HEK293 (cell line): ENCODE data around the gene RAB6A.
A peak's percentile ranks its signal among the peaks of the same experiment; 100 is the strongest.

Source experiments
- ZBTB7A ChIP-seq: fragments of 450-650 bp; formaldehyde crosslinking; IDR thresholded peaks from 2 replicates; pipeline ENCODE4 v1.5.1; 2016; ENCODE audit warnings: low read depth, missing biosample characterization, missing genetic modification characterization
- ZBTB8A ChIP-seq: fragments of 450-650 bp; formaldehyde crosslinking; IDR thresholded peaks from 2 replicates; pipeline ENCODE4 v1.5.1; 2016; ENCODE audit warnings: missing biosample characterization, missing genetic modification characterization
- ZEB2 ChIP-seq: fragments of 450-650 bp; formaldehyde crosslinking; IDR thresholded peaks from 2 replicates; pipeline ENCODE4 v1.5.1; 2016; ENCODE audit warnings: missing biosample characterization, missing genetic modification characterization
- ZNF169 ChIP-seq: fragments of 450-650 bp; formaldehyde crosslinking; IDR thresholded peaks from 2 replicates; pipeline ENCODE4 v1.5.1; 2016; ENCODE audit warnings: missing biosample characterization, missing genetic modification characterization
- ZNF292 ChIP-seq: fragments of 450-650 bp; formaldehyde crosslinking; IDR thresholded peaks from 2 replicates; pipeline ENCODE4 v1.5.1; 2016; ENCODE audit warnings: low read depth, missing biosample characterization, missing genetic modification characterization, borderline replicate concordance
- ZNF324 ChIP-seq: fragments of 450-650 bp; formaldehyde crosslinking; IDR thresholded peaks from 2 replicates; pipeline ENCODE4 v1.5.1; 2016; ENCODE audit warnings: missing biosample characterization, missing genetic modification characterization
- ZNF660 ChIP-seq: fragments of 450-650 bp; IDR thresholded peaks from 2 replicates; pipeline ENCODE4 v1.5.1; 2018; ENCODE audit warnings: missing biosample characterization, mild to moderate bottlenecking, missing genetic modification characterization
- TF ChIP-seq, protein P1 (sequence below): fragments of 450-650 bp; formaldehyde crosslinking; IDR thresholded peaks from 2 replicates; pipeline ENCODE4 v1.5.1; 2016; ENCODE audit warnings: missing biosample characterization, missing genetic modification characterization
- TF ChIP-seq, protein P2 (sequence below): fragments of 450-650 bp; formaldehyde crosslinking; conservative IDR thresholded peaks from 2 replicates; pipeline ENCODE4 v1.5.1; 2016; ENCODE audit warnings: low read depth, missing biosample characterization, missing genetic modification characterization
- TF ChIP-seq, protein P3 (sequence below): fragments of 450-650 bp; formaldehyde crosslinking; IDR thresholded peaks from 2 replicates; pipeline ENCODE4 v1.5.1; 2016; ENCODE audit warnings: missing biosample characterization, missing genetic modification characterization
- TF ChIP-seq, protein P4 (sequence below): fragments of 450-650 bp; formaldehyde crosslinking; IDR thresholded peaks from 2 replicates; pipeline ENCODE4 v1.5.1; 2016; ENCODE audit warnings: missing biosample characterization, missing genetic modification characterization

DNA sequence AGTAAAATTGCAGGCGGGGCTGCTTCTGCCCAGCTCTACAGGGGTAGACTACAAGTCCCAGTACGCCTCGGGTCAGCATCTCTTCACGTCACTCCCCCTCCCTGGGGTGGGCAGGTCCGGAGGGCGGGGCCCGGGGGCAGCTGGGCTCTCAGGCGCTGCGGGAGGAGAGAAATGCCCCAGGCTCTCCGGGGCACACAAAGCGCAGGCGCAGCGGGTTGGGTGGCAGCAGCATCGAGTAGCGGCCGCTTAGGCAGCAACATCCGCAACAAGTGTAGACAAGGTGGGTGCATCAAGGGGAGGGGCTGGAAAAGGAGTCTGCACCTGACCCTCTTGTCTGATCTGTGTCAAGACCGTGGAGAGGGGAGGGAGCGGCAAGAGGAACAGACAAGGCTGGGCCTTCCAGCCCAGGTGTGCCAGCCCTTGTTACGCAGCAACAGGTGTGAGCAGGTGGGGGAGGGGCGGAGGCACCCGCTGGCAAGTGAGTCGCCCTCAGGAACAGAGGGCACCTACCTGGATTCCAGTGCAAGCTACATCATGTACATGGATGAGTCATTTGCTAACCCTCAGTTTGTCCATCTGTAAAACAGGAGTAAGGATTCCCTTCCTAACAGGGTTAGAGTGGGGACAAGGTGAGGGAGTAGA, 113.3 kb downstream of the RAB6A start:
- TF ChIP-seq, protein P1, sequence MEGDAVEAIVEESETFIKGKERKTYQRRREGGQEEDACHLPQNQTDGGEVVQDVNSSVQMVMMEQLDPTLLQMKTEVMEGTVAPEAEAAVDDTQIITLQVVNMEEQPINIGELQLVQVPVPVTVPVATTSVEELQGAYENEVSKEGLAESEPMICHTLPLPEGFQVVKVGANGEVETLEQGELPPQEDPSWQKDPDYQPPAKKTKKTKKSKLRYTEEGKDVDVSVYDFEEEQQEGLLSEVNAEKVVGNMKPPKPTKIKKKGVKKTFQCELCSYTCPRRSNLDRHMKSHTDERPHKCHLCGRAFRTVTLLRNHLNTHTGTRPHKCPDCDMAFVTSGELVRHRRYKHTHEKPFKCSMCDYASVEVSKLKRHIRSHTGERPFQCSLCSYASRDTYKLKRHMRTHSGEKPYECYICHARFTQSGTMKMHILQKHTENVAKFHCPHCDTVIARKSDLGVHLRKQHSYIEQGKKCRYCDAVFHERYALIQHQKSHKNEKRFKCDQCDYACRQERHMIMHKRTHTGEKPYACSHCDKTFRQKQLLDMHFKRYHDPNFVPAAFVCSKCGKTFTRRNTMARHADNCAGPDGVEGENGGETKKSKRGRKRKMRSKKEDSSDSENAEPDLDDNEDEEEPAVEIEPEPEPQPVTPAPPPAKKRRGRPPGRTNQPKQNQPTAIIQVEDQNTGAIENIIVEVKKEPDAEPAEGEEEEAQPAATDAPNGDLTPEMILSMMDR (tag by site-specific recombination): no peak
- TF ChIP-seq ZBTB8A (no peak), ZBTB7A (no peak), ZEB2 (tag by site-specific recombination) (0 out of 2 replicates have a peak, but pooled peaks have one; percentile 51), ZNF292 (tag by site-specific recombination) (no peak), ZNF660 (tag by site-specific recombination) (no peak), ZNF324 (tag by site-specific recombination) (no peak), ZNF169 (tag by site-specific recombination) (no peak)
- TF ChIP-seq, protein P2, sequence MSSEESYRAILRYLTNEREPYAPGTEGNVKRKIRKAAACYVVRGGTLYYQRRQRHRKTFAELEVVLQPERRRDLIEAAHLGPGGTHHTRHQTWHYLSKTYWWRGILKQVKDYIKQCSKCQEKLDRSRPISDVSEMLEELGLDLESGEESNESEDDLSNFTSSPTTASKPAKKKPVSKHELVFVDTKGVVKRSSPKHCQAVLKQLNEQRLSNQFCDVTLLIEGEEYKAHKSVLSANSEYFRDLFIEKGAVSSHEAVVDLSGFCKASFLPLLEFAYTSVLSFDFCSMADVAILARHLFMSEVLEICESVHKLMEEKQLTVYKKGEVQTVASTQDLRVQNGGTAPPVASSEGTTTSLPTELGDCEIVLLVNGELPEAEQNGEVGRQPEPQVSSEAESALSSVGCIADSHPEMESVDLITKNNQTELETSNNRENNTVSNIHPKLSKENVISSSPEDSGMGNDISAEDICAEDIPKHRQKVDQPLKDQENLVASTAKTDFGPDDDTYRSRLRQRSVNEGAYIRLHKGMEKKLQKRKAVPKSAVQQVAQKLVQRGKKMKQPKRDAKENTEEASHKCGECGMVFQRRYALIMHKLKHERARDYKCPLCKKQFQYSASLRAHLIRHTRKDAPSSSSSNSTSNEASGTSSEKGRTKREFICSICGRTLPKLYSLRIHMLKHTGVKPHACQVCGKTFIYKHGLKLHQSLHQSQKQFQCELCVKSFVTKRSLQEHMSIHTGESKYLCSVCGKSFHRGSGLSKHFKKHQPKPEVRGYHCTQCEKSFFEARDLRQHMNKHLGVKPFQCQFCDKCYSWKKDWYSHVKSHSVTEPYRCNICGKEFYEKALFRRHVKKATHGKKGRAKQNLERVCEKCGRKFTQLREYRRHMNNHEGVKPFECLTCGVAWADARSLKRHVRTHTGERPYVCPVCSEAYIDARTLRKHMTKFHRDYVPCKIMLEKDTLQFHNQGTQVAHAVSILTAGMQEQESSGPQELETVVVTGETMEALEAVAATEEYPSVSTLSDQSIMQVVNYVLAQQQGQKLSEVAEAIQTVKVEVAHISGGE (tag by site-specific recombination): no peak
- TF ChIP-seq, protein P3, sequence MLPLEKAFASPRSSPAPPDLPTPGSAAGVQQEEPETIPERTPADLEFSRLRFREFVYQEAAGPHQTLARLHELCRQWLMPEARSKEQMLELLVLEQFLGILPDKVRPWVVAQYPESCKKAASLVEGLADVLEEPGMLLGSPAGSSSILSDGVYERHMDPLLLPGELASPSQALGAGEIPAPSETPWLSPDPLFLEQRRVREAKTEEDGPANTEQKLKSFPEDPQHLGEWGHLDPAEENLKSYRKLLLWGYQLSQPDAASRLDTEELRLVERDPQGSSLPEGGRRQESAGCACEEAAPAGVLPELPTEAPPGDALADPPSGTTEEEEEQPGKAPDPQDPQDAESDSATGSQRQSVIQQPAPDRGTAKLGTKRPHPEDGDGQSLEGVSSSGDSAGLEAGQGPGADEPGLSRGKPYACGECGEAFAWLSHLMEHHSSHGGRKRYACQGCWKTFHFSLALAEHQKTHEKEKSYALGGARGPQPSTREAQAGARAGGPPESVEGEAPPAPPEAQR (tag by site-specific recombination): no peak
- TF ChIP-seq, protein P4, sequence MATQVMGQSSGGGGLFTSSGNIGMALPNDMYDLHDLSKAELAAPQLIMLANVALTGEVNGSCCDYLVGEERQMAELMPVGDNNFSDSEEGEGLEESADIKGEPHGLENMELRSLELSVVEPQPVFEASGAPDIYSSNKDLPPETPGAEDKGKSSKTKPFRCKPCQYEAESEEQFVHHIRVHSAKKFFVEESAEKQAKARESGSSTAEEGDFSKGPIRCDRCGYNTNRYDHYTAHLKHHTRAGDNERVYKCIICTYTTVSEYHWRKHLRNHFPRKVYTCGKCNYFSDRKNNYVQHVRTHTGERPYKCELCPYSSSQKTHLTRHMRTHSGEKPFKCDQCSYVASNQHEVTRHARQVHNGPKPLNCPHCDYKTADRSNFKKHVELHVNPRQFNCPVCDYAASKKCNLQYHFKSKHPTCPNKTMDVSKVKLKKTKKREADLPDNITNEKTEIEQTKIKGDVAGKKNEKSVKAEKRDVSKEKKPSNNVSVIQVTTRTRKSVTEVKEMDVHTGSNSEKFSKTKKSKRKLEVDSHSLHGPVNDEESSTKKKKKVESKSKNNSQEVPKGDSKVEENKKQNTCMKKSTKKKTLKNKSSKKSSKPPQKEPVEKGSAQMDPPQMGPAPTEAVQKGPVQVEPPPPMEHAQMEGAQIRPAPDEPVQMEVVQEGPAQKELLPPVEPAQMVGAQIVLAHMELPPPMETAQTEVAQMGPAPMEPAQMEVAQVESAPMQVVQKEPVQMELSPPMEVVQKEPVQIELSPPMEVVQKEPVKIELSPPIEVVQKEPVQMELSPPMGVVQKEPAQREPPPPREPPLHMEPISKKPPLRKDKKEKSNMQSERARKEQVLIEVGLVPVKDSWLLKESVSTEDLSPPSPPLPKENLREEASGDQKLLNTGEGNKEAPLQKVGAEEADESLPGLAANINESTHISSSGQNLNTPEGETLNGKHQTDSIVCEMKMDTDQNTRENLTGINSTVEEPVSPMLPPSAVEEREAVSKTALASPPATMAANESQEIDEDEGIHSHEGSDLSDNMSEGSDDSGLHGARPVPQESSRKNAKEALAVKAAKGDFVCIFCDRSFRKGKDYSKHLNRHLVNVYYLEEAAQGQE (tag by site-specific recombination): no peak
